COLO668 (cell line): ENCODE measurements around the gene ABHD12.
"Not testable (repeated sequence)": the region's sequence is repeated elsewhere in the genome, so short reads cannot be mapped to it uniquely, and the experiment has no call there.

Source experiments
- DNase-seq: peaks from one replicate; lab custom pipeline; 2025; ENCODE audit not compliant: unreplicated experiment; lab: John Stamatoyannopoulos, UW

Gene ABHD12

DNA sequence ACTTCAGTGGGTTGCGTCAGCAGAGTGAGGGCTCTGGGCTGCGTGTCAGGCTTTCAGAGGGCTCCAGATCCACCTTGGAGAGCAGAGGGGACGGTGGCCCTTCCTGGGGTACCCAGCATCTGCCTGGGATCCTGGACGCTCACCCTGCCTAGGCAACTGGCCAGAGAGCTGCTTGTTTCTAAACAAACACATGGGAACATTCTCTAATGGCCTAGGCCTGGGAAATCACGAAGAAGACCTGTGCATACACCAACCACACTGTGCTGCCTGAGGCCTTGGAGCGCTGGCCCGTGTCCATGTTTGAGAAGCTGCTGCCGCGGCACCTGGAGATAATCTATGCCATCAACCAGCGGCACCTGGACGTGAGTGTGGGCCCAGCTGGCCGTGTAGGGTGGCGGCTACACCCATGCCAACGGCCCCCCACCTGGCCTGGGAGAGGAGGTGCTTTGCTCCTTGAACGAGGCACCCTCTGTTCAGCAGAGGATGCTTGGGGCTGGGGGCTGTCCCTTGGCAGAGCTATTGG is 110.5 kb downstream of the ABHD12 start:
- peak; percentile 98 for DNase-seq

DNA sequence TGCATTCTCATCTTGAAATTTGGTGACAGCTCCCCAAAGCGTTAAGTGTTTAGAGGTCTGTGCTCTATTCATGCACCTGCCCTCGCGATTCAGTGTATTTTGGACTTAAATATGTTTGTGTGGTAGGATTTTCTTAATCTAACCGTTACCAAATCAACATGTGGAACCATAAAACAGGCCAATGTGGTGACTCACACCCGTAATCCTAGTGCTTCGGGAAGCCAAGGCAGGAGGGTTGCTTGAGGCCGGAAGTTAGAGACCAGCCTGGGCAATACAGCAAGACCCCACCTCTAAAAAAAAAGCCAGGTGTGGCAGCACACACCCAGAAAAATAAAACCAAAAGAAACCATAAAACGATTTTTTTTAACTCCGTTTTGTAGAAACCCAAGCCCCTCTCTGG is 111.2 kb downstream of the ABHD12 start:
- DNase-seq = no peak

DNA sequence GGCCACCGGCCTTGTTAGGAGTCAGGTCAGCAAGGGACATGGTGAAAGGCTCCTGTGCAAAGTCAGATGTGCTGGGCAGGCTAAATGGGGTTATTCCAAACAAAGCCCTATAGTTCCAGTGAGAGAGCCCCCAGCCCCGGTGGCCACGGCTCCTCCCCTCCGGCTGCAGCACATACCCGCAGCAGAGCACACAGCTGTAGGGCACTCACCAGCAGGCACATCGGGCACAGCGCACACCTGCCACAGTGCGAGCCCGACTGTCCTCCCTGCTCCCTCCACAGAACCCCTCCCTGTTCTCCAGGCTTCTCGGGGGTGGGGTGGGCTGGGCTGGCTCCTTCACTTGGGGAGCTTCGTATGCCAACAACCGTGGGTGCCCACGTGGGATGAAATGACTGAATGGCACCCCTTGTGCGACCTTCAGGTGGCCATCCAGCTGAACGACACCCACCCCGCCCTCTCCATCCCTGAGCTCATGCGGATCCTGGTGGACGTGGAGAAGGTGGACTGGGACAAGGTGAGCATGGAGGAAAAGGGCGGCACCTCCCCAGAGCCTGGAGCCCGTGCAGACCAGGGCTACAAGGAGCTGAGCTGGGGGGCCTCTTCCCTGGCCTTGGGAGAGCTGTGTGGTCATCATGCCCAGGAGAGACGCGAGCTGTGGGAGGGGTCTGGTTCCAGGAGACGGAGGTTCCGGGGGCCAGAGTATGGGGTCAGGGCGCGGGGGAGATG is 111.8 kb downstream of the ABHD12 start:
- no peak for DNase-seq

DNA sequence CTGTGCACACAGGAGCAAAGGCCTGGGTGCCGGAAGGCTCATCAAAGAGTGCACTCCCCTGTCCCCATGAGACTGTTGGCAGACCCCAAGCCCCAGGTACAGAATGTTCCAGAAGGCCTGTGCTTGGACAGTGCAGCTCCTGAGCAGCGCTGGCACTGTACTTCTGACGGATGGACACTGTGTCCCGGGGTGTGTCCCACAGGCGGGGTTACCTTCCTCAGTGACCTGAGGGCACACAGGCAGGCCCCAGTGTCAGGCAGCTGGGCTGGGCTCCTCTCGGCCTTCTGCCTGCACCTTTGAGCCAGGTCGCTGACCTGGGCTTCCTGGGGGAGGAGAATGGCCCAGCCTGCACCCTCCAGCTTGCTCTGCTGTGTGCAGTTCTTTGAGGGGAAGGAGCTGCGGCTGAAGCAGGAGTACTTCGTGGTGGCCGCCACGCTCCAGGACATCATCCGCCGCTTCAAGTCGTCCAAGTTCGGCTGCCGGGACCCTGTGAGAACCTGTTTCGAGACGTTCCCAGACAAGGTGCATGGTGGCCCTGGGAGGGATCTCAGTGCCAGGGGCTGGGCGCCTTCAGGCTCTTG is 112.6 kb downstream of the ABHD12 start:
- DNase-seq = no peak

DNA sequence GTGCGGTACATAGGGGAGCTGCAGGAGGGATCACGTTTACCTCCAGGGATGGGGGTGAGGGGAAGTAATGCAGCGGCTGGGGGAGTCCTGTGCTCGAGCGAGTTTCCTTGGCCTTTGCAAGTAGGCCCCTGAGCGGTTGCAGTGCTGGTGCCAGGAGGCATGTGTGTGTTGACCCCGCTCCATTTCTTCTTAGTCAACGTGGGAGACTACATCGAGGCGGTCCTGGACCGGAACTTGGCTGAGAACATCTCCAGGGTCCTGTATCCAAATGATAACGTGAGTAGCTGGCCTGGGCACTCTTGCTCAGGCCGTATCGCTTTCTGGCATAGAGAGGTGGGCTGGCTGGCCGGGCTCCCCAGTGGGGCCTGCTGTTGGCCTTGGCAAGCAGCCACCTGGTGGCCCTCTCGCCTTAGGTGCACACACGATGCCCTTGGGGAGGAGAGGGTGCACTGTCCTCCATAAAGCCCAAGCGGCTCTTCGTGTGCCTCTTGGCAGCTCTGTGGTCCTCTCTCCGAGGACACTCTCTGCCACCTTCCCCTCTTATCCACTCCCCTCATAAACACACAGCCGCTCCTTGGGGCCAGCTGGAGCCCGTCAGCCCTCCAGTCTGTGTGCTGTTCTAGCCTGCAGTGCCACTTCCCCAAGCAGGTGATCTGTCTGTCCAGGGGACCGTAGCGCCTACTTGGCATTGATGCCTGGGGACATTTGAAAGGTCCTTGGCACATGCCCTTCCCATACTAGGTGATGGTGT is 113.4 kb downstream of the ABHD12 start:
- DNase-seq = no peak

DNA sequence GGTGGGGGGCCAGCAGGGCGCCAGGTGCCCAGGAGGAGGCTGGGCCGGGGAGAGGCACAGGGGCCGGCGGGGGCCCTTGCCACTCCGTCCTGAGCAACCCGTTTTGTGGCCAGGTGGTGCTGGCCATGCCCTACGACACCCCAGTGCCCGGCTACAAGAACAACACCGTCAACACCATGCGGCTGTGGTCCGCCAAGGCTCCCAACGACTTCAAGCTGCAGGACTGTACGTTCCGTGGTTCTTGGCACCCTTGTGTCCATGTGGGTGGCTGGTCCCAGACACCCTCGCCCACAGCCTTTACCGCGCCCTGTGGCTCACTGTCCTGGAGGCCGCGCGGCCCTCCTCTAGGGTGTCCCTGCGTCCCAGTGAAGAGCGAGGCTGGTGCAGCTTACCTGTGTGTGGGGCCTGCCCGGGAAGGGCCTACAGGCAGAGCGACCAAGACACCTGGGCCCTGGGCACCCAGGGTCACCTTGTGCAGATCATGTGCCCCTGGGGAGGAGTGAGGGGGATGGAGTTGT is 114.0 kb downstream of the ABHD12 start:
- no peak for DNase-seq

DNA sequence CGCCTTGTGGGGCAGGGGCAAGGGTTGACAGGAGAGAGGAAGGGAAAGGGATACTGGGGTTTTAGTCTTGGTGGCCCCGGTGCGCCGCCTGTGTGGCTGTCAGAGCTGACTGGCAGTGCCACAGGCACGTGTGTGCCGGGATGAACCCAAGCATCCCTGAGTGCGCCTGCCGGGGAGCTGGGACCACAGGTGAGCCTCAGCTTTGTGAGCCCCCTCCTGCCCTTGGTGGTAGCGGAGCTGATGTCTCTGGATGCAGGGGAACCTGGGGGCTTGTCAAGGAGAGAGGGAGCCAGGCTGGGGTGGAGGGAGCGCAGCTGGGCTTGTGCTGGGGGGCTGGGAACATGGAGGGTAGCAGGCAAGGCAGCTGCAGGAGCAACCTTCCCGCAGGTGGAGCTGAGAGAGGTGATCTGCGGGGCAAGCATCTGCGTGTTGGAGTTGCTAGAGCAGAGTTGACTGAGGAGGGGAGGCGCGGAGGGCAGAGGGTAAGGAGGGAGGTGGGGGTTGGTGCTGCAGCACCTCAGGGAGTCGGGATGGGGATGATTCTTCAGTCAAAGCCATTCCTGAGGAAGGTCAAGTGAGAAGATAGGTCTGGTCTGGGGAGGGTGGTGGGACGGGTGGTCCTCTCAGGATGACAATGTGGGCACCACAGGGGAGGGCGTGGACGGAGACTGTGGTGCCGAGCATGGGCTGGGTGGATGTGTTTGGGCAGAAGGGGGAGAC is 114.7 kb downstream of the ABHD12 start:
- no peak for DNase-seq

DNA sequence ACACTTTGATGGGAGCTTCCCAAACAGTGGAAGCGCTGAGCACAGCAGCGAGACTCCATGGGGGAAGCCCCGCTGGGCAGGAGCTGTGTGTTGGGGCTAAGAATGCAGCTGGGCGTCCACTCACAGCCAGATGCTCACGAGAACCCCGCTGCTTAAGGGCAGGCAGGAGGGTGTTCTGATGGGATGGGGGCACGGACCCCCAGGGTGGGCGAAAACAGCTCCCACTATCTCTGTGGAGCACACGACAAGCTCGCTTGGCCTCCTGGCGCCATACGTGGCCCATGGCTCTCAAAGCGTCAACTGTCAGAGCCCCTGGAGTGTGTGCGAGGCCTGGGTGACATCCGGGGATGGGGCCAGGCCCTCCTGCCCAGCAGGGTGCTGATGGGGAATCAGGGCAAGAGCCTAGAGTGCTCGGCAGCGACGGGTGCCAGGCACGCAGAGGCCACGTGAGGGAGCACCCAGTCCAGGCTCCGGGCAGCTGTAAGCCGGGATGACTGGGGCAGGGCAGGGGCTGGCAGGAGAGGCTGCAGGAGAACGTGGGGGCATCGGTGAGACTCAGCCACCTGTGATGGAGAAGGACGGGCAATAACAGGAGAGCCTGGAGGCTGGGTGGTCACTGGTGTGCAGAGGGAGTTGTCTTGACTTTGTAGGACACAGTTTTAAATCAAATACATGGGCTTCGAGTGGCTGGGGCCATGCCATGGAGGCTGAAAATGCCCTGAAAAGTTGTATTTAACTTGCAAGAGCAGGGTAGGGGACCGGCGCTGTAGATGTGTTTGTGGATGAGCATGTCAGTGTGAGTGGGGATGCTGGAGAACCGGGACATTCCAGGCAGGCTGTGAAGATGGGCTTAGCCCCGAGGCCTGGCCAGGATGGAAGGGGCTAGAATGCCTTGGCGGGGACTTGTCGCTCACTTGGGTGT is 115.5 kb downstream of the ABHD12 start:
- DNase-seq = no peak

DNA sequence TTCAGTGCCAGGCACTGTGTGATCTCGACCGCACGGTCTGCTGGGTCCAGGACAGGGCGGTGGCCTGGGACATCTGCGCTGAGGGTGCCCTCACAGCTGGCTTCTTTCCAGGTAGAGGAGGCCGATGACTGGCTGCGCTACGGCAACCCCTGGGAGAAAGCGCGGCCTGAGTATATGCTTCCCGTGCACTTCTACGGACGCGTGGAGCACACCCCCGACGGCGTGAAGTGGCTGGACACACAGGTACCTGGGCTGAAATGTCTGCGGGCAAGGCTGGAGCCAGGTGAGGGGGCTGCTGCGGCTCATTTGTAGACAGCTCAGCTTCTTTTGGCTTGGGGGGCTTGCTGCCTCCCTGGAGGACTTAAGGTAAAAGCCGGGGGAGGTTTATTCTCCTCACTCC is 116.2 kb downstream of the ABHD12 start:
- no peak for DNase-seq

DNA sequence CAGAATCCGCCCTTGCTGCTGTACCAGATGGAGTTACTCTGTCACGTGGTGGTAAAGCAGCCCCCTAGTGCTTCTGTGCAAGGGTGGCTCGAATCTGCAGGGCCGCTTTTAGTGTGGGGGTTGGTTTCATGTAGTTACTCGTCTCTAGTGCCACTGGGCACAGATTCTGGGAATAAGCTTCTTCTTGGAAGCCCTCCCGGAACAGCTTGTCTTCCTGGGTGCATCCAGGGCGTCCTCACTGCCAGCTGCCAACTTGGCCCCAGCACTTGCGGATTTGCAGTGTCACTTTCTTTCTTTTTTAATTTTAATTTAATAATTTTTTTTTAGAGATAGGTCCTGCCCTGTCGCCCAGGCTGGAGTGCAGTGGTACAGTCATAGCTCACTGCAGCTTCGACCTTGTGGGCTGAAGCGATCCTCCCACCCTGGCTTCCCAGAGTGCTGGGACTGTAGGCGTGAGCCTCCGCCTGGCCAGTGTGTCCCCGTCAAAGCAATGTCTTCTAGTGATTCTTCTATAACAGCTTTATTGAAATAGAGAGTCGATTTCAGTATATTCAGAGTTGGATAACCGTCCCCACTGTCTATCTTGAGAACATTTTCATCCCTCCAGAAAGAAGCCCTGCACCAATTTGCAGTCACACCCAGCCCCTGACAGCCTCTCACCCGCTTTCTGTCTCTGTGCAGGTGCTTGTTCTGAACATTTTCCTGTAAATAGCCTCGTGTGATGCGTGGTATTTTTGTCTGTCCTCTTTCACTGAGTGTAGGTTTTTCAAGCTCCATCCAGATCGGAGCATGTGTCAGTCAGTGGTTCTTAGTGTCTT is 116.9 kb downstream of the ABHD12 start:
- no peak for DNase-seq

DNA sequence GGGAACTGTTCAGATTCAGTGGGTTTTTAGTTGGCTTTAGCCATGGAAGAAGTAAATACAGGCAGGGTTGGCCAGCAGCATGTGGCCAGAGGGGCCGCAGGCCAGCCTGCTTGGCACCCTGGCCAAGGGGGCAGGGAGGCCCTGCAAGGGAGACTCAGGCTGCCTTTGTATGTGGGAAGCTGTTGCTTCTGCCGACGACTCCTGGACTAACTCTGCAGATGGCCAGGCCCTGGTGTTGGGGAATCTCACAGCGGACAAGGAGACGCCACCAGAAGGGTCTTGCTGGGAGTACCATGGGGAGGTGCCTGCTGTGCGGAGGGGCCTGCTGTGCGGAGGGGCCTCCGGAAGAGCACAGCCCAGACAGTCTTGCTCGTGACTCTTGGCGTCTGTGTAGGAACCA is 117.6 kb downstream of the ABHD12 start:
- no peak for DNase-seq

DNA sequence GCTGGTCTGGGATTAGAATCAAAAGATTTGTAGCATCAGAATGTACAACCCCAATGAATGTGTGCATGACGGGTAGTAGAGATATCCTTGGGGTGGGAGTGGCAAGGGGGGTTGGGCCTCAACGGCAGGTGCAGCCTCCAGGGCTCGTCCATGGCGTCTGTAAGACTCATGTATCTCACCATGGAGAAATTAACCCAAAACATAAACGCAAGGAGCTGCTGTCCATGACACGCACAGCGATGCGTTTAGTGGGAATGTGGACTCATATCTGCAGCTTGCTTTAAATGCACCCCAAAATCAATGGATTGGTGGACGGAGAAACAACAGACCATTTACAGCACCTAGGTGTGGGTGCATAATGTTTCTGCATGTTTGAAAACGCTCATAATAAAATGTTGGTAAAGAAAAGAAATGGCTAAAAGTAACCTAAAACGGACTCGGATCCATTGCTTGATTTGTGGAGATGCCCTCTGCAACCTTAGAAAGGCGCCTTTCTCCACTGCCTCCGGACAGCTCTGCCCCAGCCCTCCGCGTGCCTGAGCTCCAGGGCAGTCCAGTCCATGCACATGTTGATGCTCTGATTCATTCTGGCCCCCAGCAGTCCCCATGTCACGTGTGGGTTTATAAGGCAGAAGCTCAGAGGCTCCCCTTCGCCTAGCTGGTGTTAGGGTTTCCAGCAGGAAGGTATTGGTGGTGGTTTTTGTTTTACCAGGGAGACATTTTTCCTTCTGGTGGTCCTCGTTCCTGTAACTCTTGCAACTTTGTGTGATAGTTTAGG is 118.2 kb downstream of the ABHD12 start:
- no peak for DNase-seq

DNA sequence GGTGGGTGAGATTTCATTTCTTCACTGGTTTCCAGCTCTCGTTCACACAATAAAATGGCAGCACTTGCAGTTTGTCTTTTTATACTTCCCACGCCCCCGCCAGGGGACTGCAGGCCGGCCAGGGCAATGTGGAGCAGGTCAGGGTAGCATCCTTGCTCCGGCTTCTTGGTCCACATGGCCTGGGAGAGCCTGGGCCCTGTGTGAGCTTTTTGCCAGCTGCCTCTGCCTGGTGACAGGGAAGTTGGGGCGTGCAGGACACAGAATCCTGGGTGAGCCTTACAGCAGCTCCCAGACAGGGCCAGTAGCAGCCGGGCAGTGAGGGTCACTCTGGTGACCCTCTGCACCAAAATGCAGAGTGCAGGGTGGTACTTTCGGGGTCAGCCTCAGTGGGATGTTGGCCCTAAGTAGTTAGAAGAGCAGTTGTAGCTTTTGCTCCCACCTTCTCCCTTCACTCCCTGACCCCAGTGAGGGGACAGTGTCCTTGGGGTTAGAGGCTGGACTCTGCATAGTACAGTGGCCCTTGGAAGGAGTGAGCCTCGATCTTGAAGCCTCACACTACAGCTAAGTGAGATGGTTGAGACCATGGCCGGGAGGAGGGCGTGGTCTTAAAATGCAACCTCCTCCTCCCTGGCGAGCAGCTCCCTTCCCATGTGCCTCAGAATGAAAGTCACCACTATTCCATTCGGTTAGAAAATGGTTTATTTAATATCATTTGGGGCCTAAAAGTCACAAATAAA is 119.0 kb downstream of the ABHD12 start:
- DNase-seq = no peak

DNA sequence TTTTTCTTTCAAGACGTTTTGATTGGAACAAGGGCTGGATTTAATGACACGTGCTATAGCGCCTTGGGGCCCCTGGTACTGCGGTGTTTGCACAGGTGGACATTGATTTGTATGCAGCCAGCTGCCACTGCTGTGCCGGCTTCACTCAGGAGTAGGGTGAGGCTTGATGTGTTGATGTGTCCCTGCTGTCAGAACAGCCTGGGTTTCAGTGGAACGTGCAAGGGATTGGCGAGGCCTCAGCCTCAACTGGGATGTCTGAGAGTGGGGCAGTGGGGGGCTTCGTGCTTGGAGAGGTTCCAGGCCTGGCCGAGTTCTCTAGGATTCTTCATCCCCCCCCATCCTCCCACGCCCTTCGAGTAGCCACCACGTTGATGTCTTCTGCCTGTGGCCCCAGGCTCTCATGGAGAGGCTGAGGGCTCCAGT is 119.8 kb downstream of the ABHD12 start:
- DNase-seq = peak; percentile 90

DNA sequence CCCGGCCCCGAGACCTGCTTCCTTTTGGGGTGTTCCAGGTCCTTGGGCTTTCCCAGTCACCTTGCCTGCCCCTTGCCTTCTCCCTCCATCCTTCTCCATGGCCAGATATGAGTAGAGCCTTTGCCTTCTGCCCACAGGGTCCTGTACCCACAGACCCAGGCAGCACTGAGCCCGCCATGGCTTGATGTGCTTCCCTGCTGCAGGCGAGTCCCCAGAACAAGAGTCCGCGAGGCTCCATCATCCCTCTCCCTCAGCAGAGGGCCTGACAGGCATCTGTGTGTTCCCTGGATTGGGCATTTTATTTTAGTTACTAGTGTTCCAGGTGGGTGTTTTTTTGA is 120.8 kb downstream of the ABHD12 start:
- DNase-seq = no peak

DNA sequence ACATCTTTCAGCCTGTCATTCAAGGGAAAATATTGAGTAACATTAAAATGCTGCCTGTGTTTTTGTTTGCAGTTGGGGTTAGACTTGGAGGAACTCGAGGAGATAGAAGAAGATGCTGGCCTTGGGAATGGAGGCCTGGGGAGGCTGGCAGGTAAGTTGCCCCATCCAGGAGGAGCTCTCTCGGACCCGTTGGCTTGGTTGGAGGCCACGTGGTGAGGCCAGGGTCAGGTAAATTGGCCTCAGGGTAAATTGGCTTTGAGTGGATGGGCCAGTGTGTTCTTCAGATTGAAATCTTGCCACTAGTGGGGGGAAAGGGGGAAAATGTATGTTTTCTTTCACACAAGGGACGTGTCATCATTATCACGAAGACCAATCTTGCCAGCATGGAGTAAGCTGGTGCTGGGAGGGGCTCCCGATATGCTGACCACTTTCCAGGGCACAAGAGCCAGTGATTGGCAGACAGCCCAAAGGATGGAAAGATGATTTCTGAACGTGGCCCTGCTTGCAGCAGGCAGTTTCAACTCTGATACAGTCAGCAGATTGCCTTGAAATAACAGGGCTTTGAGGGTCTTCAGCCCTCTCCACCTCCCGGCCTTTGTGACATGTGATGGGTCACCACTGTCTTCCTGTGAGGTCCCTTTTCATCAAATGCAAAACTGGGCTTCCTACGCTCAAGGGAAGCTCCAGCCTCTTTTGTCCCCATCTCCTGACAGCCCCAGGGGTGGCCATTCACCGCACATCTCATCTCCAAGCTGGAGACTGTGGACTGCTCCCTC is 121.4 kb downstream of the ABHD12 start:
- no peak for DNase-seq

DNA sequence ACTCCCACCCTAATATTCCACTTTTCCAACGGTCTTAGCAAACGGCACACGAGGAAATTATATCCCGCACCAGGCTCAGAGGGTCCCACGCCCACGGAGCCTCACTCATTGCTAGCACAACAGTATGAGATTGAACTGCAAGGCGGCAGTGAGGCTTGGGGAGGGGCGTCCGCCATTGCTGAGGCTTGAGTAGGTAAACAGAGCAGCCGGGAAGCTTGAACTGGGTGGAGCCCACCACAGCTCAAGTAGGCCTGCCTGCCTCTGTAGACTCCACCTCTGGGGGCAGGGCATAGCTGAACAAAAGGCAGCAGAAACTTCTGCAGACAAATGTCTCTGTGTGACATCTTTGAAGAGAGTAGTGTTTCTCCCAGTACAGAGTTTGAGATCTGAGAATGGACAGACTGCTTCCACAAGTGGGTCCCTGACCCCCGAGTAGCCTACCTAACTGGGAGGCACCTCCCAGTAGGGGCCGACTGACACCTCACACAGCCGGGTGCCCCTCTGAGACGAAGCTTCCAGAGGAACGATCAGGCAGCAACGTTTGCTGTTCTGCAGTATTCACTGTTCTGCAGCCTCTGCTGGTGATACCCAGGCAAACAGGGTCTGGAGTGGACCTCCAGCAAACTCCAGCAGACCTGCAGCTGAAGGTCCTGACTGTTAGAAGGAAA is 129.7 kb downstream of the ABHD12 start:
- not testable (repeated sequence) for DNase-seq
